Measurements from ENCODE around the gene KRTAP9-7. TPM values are rescaled to one million over a fixed set of nuclear protein-coding genes. Genes with fewer than 3 reads are reported as not detected.
"Not testable (repeated sequence)": the region's sequence is repeated elsewhere in the genome, so short reads cannot be mapped to it uniquely, and the experiment has no call there.

KRTAP9-7 gene
- total and polyA plus RNA-seq, 2 donors from 2014 or later: not detected

DNA sequence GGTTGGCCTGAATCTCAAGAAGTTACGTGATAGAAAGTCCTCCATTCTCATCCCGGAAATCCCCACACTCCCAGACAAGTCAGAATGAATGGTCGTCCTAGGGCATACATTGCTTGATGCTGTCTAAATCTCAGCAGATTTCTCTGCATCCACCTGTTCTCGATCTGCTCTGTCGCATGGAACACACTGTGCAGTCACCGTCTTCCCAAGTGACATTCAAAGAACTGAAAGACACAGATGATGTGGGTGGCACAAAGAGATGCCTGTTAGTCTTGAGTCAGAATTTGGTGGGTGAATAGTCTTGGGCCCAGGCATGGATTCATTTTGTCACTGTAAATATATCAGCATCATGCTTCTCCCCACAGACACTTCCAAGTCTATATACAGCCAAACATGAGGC, 43.8 kb upstream of the KRTAP9-7 start:
- FAIRE-seq (no peak), DNase-seq (no peak)
- intact Hi-C loops (cut with DNase I): no loop called here
- no peak overlapping the region for H3K9ac ChIP-seq (ENCODE audit: low read length in 3 of 3)
- H3K36me3 ChIP-seq (ENCODE audit: control insufficient read depth in 2 of 3, insufficient read depth in 3 of 3, low read length in 3 of 3): no peaks in the 10 kb centered on the region
- no peaks in the 10 kb centered on the region for H3K4me1 ChIP-seq (ENCODE audit: control insufficient read depth in 2 of 3, insufficient read depth in 2 of 3, low read depth in 1 of 3, low read length in 3 of 3)
- H3K9me3 ChIP-seq (ENCODE audit: control insufficient read depth in 2 of 3, insufficient read depth in 1 of 3, low read length in 3 of 3): no peaks in the 10 kb centered on the region
- H3K4me3 ChIP-seq (ENCODE audit: low read length in 3 of 3): no peak overlapping the region
- no peaks in the 10 kb centered on the region for H3K27me3 ChIP-seq (ENCODE audit: control insufficient read depth, insufficient read depth, low read length)
- TF ChIP-seq, protein P1, sequence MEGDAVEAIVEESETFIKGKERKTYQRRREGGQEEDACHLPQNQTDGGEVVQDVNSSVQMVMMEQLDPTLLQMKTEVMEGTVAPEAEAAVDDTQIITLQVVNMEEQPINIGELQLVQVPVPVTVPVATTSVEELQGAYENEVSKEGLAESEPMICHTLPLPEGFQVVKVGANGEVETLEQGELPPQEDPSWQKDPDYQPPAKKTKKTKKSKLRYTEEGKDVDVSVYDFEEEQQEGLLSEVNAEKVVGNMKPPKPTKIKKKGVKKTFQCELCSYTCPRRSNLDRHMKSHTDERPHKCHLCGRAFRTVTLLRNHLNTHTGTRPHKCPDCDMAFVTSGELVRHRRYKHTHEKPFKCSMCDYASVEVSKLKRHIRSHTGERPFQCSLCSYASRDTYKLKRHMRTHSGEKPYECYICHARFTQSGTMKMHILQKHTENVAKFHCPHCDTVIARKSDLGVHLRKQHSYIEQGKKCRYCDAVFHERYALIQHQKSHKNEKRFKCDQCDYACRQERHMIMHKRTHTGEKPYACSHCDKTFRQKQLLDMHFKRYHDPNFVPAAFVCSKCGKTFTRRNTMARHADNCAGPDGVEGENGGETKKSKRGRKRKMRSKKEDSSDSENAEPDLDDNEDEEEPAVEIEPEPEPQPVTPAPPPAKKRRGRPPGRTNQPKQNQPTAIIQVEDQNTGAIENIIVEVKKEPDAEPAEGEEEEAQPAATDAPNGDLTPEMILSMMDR (IDR thresholded peaks at IDR 0.05; ENCODE audit: borderline replicate concordance, extremely low read depth, insufficient read depth): no peak
- no peak overlapping the region for H3K27ac ChIP-seq (ENCODE audit: low read depth in 2 of 2, low read length in 2 of 2)

GRCh38 chr17:41232399-41233105, 42.9 kb upstream of the KRTAP9-7 start, which contains the start of gene KRTAP9-3:
TSS of gene KRTAP9-3 (plus strand) at chr17:41232449. CDS start at chr17:41232502, 53 bp downstream.
- H3K4me1 ChIP-seq (ENCODE audit: control insufficient read depth in 2 of 3, insufficient read depth in 2 of 3, low read depth in 1 of 3, low read length in 3 of 3); H3K27me3 ChIP-seq (ENCODE audit: control insufficient read depth, insufficient read depth, low read length); intact Hi-C loops (cut with DNase I); H3K27ac ChIP-seq (ENCODE audit: low read depth in 2 of 2, low read length in 2 of 2); H3K9ac ChIP-seq (ENCODE audit: low read length in 3 of 3); H3K9me3 ChIP-seq (ENCODE audit: control insufficient read depth in 2 of 3, insufficient read depth in 1 of 3, low read length in 3 of 3); H3K4me3 ChIP-seq (ENCODE audit: low read length in 3 of 3); H3K36me3 ChIP-seq (ENCODE audit: control insufficient read depth in 2 of 3, insufficient read depth in 3 of 3, low read length in 3 of 3); FAIRE-seq: not testable (repeated sequence)
- DNase-seq: peak in 1 of 5 donors; percentile 52

GRCh38 chr17:41237116-41237515, 38.4 kb upstream of the KRTAP9-7 start:
- H3K9me3 ChIP-seq (ENCODE audit: control insufficient read depth in 2 of 3, insufficient read depth in 1 of 3, low read length in 3 of 3); H3K4me1 ChIP-seq (ENCODE audit: control insufficient read depth in 2 of 3, insufficient read depth in 2 of 3, low read depth in 1 of 3, low read length in 3 of 3); DNase-seq; H3K27me3 ChIP-seq (ENCODE audit: control insufficient read depth, insufficient read depth, low read length); H3K36me3 ChIP-seq (ENCODE audit: control insufficient read depth in 2 of 3, insufficient read depth in 3 of 3, low read length in 3 of 3); H3K4me3 ChIP-seq (ENCODE audit: low read length in 3 of 3); intact Hi-C loops (cut with DNase I); FAIRE-seq; H3K27ac ChIP-seq (ENCODE audit: low read depth in 2 of 2, low read length in 2 of 2); H3K9ac ChIP-seq (ENCODE audit: low read length in 3 of 3): not testable (repeated sequence)

DNA sequence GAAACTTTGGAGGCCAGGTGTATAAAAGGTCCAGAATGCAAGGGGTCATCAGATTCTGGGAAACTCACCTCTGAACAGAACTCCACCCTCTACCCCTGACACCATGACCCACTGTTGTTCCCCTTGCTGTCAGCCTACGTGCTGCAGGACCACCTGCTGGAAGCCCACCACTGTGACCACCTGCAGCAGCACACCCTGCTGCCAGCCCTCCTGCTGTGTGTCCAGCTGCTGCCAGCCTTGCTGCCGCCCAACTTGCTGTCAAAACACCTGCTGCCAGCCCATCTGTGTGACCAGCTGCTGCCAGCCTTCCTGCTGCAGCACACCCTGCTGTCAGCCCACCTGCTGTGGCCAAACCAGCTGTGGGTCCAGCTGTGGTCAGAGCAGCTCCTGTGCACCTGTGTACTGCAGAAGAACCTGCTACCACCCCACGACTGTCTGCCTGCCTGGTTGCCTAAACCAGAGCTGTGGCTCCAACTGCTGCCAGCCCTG, 37.5 kb upstream of the KRTAP9-7 start, which contains the start of gene KRTAP9-8:
Gene KRTAP9-8, plus strand, starts transcription at position 51 of the 489 bp plus-strand sequence. Its CDS starts 53 bp downstream, at position 104.
- H3K36me3 ChIP-seq (ENCODE audit: control insufficient read depth in 2 of 3, insufficient read depth in 3 of 3, low read length in 3 of 3); intact Hi-C loops (cut with DNase I); H3K9ac ChIP-seq (ENCODE audit: low read length in 3 of 3); FAIRE-seq; H3K27me3 ChIP-seq (ENCODE audit: control insufficient read depth, insufficient read depth, low read length); H3K9me3 ChIP-seq (ENCODE audit: control insufficient read depth in 2 of 3, insufficient read depth in 1 of 3, low read length in 3 of 3); H3K4me3 ChIP-seq (ENCODE audit: low read length in 3 of 3); H3K4me1 ChIP-seq (ENCODE audit: control insufficient read depth in 2 of 3, insufficient read depth in 2 of 3, low read depth in 1 of 3, low read length in 3 of 3); H3K27ac ChIP-seq (ENCODE audit: low read depth in 2 of 2, low read length in 2 of 2): not testable (repeated sequence)
- peak in 1 of 5 donors; percentile 49 for DNase-seq

DNA sequence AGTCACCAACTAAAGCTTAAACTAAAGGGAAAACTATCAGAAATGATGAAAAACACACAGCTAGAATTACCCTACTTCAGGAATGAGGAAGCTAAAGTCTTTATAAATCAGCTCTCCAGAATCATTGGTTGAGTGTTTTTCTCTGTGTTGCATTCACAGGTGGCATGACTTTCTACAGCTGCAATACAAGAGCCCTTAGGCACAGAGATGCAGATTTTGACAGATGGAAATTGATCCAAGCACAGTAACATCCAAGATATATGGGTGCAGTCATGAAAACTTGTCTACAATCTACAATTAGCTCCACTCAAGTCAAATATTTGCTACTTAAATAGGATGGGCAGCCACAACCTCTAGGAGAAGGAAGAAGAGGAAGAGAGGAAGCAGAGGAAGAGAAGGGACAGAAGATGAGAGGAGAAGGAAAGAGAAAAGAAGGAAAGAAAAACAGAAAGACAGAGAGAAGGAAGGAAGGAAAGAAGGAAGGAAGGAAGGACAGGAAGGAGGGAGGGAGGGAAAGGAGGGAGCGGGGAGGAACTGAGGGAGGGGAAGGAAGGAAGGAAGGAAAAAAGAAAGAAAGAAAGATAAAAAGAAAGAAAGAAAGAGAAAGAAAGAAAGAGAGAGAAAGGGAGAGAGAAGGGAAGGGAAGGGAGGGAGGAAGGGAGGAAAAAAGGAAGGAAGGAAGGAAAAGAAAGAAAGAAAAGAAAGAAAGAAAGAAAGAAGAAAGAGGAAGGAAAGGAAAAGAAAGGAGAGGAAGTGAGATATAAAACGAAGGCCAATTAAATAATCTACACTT, 28.3 kb upstream of the KRTAP9-7 start:
- DNase-seq; H3K27me3 ChIP-seq (ENCODE audit: control insufficient read depth, insufficient read depth, low read length); H3K4me3 ChIP-seq (ENCODE audit: low read length in 3 of 3); FAIRE-seq; H3K27ac ChIP-seq (ENCODE audit: low read depth in 2 of 2, low read length in 2 of 2); H3K9me3 ChIP-seq (ENCODE audit: control insufficient read depth in 2 of 3, insufficient read depth in 1 of 3, low read length in 3 of 3); H3K4me1 ChIP-seq (ENCODE audit: control insufficient read depth in 2 of 3, insufficient read depth in 2 of 3, low read depth in 1 of 3, low read length in 3 of 3); intact Hi-C loops (cut with DNase I); H3K9ac ChIP-seq (ENCODE audit: low read length in 3 of 3); H3K36me3 ChIP-seq (ENCODE audit: control insufficient read depth in 2 of 3, insufficient read depth in 3 of 3, low read length in 3 of 3): not testable (repeated sequence)

- H3K36me3 ChIP-seq (ENCODE audit: control insufficient read depth in 2 of 3, insufficient read depth in 3 of 3, low read length in 3 of 3); H3K27ac ChIP-seq (ENCODE audit: low read depth in 2 of 2, low read length in 2 of 2); H3K4me1 ChIP-seq (ENCODE audit: control insufficient read depth in 2 of 3, insufficient read depth in 2 of 3, low read depth in 1 of 3, low read length in 3 of 3); DNase-seq; intact Hi-C loops (cut with DNase I); H3K4me3 ChIP-seq (ENCODE audit: low read length in 3 of 3); H3K9ac ChIP-seq (ENCODE audit: low read length in 3 of 3); H3K27me3 ChIP-seq (ENCODE audit: control insufficient read depth, insufficient read depth, low read length); FAIRE-seq; H3K9me3 ChIP-seq (ENCODE audit: control insufficient read depth in 2 of 3, insufficient read depth in 1 of 3, low read length in 3 of 3): not testable (repeated sequence)
Observed at GRCh38 chr17:41249637-41250240, 25.8 kb upstream of the KRTAP9-7 start, which contains the start of gene KRTAP9-4. TSS of gene KRTAP9-4 (plus strand) at chr17:41249687. CDS start at chr17:41249721, 34 bp downstream.
